Vagina (tissue), 2 donors: ENCODE results near the gene PTPRM.

Source experiments
- POLR2A ChIP-seq, 2 donors: fragments of 450-650 bp; IDR thresholded peaks; one replicate each; pipeline ENCODE4 v1.6.1; 2017; ENCODE audit warnings: antibody characterized with exemption in 2 of 2, mild to moderate bottlenecking in 2 of 2, moderate library complexity in 2 of 2
- POLR2AphosphoS5 ChIP-seq, 2 donors: sonication (generic); formaldehyde crosslinking; IDR thresholded peaks; one replicate each; pipeline ENCODE4 v1.9.0; 2017; ENCODE audit warnings: antibody characterized with exemption in 2 of 2, mild to moderate bottlenecking in 2 of 2, low read depth in 1 of 2; ENCODE audit not compliant: insufficient read depth in 1 of 2
- TF ChIP-seq, protein P1 (sequence below), 3 experiments: fragments of 450-650 bp in 2 of 3; fragments of 200-600 bp in 1 of 3; sonication (generic) in 1 of 3; IDR thresholded peaks; one replicate each; pipeline ENCODE4 v1.5.1; 2017 to 2019; ENCODE audit warnings: antibody characterized with exemption in 3 of 3, mild to moderate bottlenecking in 2 of 3, moderate library complexity in 2 of 3

- TF ChIP-seq, protein P1, sequence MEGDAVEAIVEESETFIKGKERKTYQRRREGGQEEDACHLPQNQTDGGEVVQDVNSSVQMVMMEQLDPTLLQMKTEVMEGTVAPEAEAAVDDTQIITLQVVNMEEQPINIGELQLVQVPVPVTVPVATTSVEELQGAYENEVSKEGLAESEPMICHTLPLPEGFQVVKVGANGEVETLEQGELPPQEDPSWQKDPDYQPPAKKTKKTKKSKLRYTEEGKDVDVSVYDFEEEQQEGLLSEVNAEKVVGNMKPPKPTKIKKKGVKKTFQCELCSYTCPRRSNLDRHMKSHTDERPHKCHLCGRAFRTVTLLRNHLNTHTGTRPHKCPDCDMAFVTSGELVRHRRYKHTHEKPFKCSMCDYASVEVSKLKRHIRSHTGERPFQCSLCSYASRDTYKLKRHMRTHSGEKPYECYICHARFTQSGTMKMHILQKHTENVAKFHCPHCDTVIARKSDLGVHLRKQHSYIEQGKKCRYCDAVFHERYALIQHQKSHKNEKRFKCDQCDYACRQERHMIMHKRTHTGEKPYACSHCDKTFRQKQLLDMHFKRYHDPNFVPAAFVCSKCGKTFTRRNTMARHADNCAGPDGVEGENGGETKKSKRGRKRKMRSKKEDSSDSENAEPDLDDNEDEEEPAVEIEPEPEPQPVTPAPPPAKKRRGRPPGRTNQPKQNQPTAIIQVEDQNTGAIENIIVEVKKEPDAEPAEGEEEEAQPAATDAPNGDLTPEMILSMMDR (IDR thresholded peaks at IDR 0.05) = no peak
- no peak for TF ChIP-seq POLR2A (IDR thresholded peaks at IDR 0.05)
- no peak for TF ChIP-seq POLR2AphosphoS5 (IDR thresholded peaks at IDR 0.05; ENCODE audit: insufficient read depth in 1 of 2, low read depth in 1 of 2)
Observed at GRCh38 chr18:8262221-8262620, 695.1 kb downstream of the PTPRM start.
